ENCODE measurements around the gene MAP7. TPM values are rescaled to one million over a fixed set of nuclear protein-coding genes. Genes with fewer than 3 reads are reported as not detected.

MAP7 gene
- total RNA-seq, 2 experiments from 2014 or later, result not detected

DNA sequence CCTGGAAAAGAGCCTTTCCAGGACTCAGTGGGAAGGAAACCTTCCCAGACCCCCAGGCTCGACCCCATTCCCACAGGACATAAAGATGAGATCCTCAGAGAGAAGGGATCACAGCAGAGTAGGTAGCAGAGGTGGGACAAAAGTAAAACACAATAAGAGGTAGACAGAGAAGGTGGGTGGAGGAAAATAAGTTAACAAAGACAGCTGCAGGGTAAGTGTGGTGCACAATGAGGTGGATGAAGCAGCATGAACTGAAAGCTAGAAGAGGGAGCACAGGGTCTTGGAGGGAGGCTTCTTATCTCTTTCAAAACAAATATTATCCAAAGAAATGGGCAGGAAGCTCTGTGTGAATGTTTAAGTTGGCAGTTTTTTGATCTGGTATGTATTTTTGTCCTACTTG lies 14.0 kb upstream of the MAP7 start:
- Histone ChIP-seq H4K20me1 (ENCODE audit: insufficient read depth, low read length) (no peaks in the 10 kb centered on the region), H2AFZ (ENCODE audit: low read length) (no peak overlapping the region), H3K9me2 (ENCODE audit: insufficient read depth, low read length) (no peaks in the 10 kb centered on the region), H3K79me2 (ENCODE audit: insufficient read depth, low read depth, low read length) (no peaks in the 10 kb centered on the region), H3K9me3 (ENCODE audit: low read length) (no peaks in the 10 kb centered on the region), H3K4me2 (ENCODE audit: low read length) (no peak overlapping the region), H3K4me1 (ENCODE audit: insufficient read depth, low read length, poor library complexity, severe bottlenecking) (no peaks in the 10 kb centered on the region), H3K4me3 (ENCODE audit: low read depth, low read length, poor library complexity, severe bottlenecking) (no peak overlapping the region), H3K27ac (ENCODE audit: low read depth, low read length, poor library complexity, severe bottlenecking) (no peak overlapping the region), H3K36me3 (ENCODE audit: insufficient read depth, low read length) (peaks cover 26% of the 10 kb centered on the region; the same call in 1 of the 2 replicates)
- ChIA-PET CTCF (ENCODE audit: unreplicated experiment) (no interaction called here), POLR2A (no interaction called here)
- BruUV-seq (replicated peaks), result no TSS peak
- intact Hi-C loops (cut with micrococcal nuclease; ENCODE audit: unreplicated experiment), result no loop called here
- TF ChIP-seq, protein P1, sequence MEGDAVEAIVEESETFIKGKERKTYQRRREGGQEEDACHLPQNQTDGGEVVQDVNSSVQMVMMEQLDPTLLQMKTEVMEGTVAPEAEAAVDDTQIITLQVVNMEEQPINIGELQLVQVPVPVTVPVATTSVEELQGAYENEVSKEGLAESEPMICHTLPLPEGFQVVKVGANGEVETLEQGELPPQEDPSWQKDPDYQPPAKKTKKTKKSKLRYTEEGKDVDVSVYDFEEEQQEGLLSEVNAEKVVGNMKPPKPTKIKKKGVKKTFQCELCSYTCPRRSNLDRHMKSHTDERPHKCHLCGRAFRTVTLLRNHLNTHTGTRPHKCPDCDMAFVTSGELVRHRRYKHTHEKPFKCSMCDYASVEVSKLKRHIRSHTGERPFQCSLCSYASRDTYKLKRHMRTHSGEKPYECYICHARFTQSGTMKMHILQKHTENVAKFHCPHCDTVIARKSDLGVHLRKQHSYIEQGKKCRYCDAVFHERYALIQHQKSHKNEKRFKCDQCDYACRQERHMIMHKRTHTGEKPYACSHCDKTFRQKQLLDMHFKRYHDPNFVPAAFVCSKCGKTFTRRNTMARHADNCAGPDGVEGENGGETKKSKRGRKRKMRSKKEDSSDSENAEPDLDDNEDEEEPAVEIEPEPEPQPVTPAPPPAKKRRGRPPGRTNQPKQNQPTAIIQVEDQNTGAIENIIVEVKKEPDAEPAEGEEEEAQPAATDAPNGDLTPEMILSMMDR (conservative IDR thresholded peaks at IDR 0.05; ENCODE audit: low read length), result no peak
- no peak for TF ChIP-seq EZH2phosphoT487 (IDR thresholded peaks at IDR 0.05; ENCODE audit: borderline replicate concordance, low read depth, low read length)
- DNase-seq (ENCODE audit: low spot score), result no peak

DNA sequence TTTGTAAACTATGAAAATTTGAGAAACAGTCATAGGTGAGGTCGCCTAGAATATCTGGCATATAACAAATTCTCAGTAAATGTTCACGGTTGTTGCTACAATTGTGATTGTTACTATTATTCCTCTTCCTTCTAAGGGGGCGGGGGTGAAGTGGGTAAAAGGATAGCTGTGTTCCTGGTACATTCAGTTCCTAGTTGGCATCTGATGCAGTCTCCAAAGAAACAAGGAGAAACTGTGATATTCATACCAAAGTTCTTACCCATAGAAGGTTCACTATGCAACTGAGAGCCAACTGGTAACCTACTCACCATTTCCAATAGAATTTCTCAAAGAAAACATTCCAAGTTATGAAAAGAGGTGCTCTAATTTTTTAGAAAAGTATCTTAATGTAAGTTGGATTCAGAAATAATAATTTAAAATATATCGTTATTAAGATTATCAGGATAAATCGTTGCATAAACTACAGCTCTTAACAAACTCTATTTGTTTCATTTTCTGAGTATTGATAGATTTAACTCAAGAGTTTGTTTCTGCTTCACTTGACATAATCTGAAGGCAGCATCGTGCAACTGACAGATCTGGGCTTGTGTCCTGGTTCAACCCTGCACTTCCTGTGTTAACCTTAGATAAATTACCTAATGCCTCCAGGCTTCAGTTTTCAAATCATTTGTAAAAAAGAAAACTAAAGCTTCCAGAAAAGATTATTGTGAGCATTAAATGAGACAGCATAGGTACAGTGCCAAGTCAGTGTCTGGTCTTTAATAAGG lies 13.3 kb upstream of the MAP7 start:
- H3K4me3 ChIP-seq (ENCODE audit: low read depth, low read length, poor library complexity, severe bottlenecking), result no peak overlapping the region
- BruUV-seq (replicated peaks), result no TSS peak
- CTCF ChIA-PET (ENCODE audit: unreplicated experiment), result no interaction called here
- no peaks in the 10 kb centered on the region for H3K4me1 ChIP-seq (ENCODE audit: insufficient read depth, low read length, poor library complexity, severe bottlenecking)
- POLR2A ChIA-PET, result interaction anchor here (0.5 to 0.8 kb wide), 3 partner anchors 65 to 847 kb away, joined by 3 to 5 read pairs (median 4); no protein-coding TSS in a partner anchor
- H4K20me1 ChIP-seq (ENCODE audit: insufficient read depth, low read length), result no peaks in the 10 kb centered on the region
- TF ChIP-seq EZH2phosphoT487 (IDR thresholded peaks at IDR 0.05; ENCODE audit: borderline replicate concordance, low read depth, low read length), result no peak
- TF ChIP-seq, protein P1 (conservative IDR thresholded peaks at IDR 0.05; ENCODE audit: low read length), result no peak
- H3K4me2 ChIP-seq (ENCODE audit: low read length), result no peak overlapping the region
- H3K27ac ChIP-seq (ENCODE audit: low read depth, low read length, poor library complexity, severe bottlenecking), result no peak overlapping the region
- H2AFZ ChIP-seq (ENCODE audit: low read length), result no peak overlapping the region
- no peaks in the 10 kb centered on the region for H3K79me2 ChIP-seq (ENCODE audit: insufficient read depth, low read depth, low read length)
- H3K9me2 ChIP-seq (ENCODE audit: insufficient read depth, low read length), result no peaks in the 10 kb centered on the region
- intact Hi-C loops (cut with micrococcal nuclease; ENCODE audit: unreplicated experiment), result no loop called here
- no peaks in the 10 kb centered on the region for H3K9me3 ChIP-seq (ENCODE audit: low read length)
- peaks cover 26% of the 10 kb centered on the region; the same call in 1 of the 2 replicates for H3K36me3 ChIP-seq (ENCODE audit: insufficient read depth, low read length)
- DNase-seq (ENCODE audit: low spot score), result no peak

DNA sequence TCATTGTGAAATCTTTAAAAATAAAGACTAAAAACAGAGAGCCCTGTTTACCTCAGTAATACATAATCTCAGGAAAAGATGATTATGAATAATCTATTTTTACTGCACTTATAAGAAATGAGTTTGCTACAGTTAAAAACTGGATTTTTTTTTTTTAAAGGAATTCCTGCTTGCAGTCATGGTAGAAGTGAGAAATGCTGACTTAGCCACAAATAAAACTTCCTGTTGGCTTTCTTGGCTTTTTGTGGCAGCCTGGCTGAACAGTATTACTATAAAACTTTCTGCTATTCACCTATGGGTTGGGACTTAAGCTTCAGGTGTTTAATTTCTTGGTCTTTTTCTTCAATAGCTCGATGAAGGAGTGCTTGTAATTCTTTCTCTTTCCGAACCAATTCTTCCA lies 12.0 kb upstream of the MAP7 start:
- Histone ChIP-seq H4K20me1 (ENCODE audit: insufficient read depth, low read length) (no peaks in the 10 kb centered on the region), H3K27ac (ENCODE audit: low read depth, low read length, poor library complexity, severe bottlenecking) (no peak overlapping the region), H3K36me3 (ENCODE audit: insufficient read depth, low read length) (peaks cover 24% of the 10 kb centered on the region; the same call in 1 of the 2 replicates), H3K79me2 (ENCODE audit: insufficient read depth, low read depth, low read length) (no peaks in the 10 kb centered on the region), H3K4me3 (ENCODE audit: low read depth, low read length, poor library complexity, severe bottlenecking) (no peak overlapping the region), H3K4me1 (ENCODE audit: insufficient read depth, low read length, poor library complexity, severe bottlenecking) (no peaks in the 10 kb centered on the region), H3K9me3 (ENCODE audit: low read length) (no peaks in the 10 kb centered on the region), H3K4me2 (ENCODE audit: low read length) (no peak overlapping the region), H3K9me2 (ENCODE audit: insufficient read depth, low read length) (no peaks in the 10 kb centered on the region), H2AFZ (ENCODE audit: low read length) (no peak overlapping the region)
- CTCF ChIA-PET (ENCODE audit: unreplicated experiment), result no interaction called here
- intact Hi-C loops (cut with micrococcal nuclease; ENCODE audit: unreplicated experiment), result no loop called here
- POLR2A ChIA-PET, result interaction anchor here (0.7 to 1.2 kb wide), 4 partner anchors 22 to 230 kb away, joined by 3 to 5 read pairs (median 3); partner anchors contain the start of gene MAP3K5
- TF ChIP-seq, protein P1 (conservative IDR thresholded peaks at IDR 0.05; ENCODE audit: low read length), result no peak
- TF ChIP-seq EZH2phosphoT487 (IDR thresholded peaks at IDR 0.05; ENCODE audit: borderline replicate concordance, low read depth, low read length), result no peak
- no TSS peak for BruUV-seq (replicated peaks)
- no peak for DNase-seq (ENCODE audit: low spot score)
